ENCODE data around the gene IFIT3.

Gene IFIT3

GRCh38 chr10:89389254-89389653 is 61.5 kb downstream of the IFIT3 start:
- Histone ChIP-seq H3K9me3 (replicated peaks; ENCODE audit: insufficient read depth, low read length) (no peaks in the 10 kb centered on the region), H3K79me2 (ENCODE audit: low read length) (no peaks in the 10 kb centered on the region), H3K27me3 (replicated peaks; ENCODE audit: insufficient read depth, low read length) (no peaks in the 10 kb centered on the region), H4K20me1 (ENCODE audit: insufficient read depth, low read length) (no peaks in the 10 kb centered on the region), H3K27ac (ENCODE audit: low read length) (no peak overlapping the region), H2AFZ (ENCODE audit: low read length) (no peak overlapping the region), H3K36me3 (replicated peaks; ENCODE audit: insufficient read depth, low read length) (no peaks in the 10 kb centered on the region), H3K9ac (ENCODE audit: low read length) (no peak overlapping the region), H3K4me2 (ENCODE audit: low read depth, low read length) (no peak overlapping the region), H3K9me2 (replicated peaks; ENCODE audit: insufficient read depth, low read length) (no peaks in the 10 kb centered on the region), H3K4me1 (ENCODE audit: low read length) (peaks cover 23% of the 10 kb centered on the region), H3K4me3 (ENCODE audit: low read length) (no peak overlapping the region), H3F3A (ENCODE audit: insufficient read depth, low read length) (peaks cover 28% of the 10 kb centered on the region)
- peak; percentile 39 for TF ChIP-seq CTCF (IDR thresholded peaks at IDR 0.05; ENCODE audit: low read length)
- TF ChIP-seq EZH2phosphoT487 (IDR thresholded peaks at IDR 0.05; ENCODE audit: low read length): no peak
- peak; percentile 56 for DNase-seq

Measured in MM.1S (cell line).